ENCODE data around the gene PLAAT3. TPM values are rescaled to one million over a fixed set of nuclear protein-coding genes. Genes with fewer than 3 reads are reported as not detected.

The PLAAT3 gene
- total RNA-seq, 1 donor from 2014 or later: 8.0 TPM

DNA sequence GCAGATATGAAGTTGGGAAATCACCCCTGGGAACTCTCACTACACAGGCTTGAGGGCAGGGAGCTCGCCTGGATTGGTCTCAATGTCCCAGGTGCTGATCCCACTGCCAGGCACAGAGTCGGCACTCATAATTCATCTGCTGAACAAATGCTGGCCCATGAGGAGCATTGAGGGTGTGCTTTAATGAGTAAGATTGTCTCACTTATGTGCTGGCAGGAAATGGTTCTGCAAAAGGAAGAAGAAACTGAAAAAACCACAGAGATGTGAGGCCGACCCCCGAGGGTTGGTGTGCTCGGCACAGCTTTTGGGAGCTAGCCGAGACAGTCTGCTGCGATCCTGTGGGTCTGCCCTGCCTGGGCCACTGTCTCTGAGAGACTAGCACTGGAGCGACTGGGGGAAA is 60.5 kb downstream of the PLAAT3 start:
- TF ChIP-seq EZH2phosphoT487 (IDR thresholded peaks at IDR 0.05): no peak
- TF ChIP-seq, protein P1, sequence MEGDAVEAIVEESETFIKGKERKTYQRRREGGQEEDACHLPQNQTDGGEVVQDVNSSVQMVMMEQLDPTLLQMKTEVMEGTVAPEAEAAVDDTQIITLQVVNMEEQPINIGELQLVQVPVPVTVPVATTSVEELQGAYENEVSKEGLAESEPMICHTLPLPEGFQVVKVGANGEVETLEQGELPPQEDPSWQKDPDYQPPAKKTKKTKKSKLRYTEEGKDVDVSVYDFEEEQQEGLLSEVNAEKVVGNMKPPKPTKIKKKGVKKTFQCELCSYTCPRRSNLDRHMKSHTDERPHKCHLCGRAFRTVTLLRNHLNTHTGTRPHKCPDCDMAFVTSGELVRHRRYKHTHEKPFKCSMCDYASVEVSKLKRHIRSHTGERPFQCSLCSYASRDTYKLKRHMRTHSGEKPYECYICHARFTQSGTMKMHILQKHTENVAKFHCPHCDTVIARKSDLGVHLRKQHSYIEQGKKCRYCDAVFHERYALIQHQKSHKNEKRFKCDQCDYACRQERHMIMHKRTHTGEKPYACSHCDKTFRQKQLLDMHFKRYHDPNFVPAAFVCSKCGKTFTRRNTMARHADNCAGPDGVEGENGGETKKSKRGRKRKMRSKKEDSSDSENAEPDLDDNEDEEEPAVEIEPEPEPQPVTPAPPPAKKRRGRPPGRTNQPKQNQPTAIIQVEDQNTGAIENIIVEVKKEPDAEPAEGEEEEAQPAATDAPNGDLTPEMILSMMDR (IDR thresholded peaks at IDR 0.05): no peak
- TF ChIP-seq EZH2 (IDR thresholded peaks at IDR 0.05): no peak
- Histone ChIP-seq H3K9me3 (ENCODE audit: low read depth) (no peaks in the 10 kb centered on the region), H3K4me2 (no peak overlapping the region), H3F3A (ENCODE audit: low read depth) (no peaks in the 10 kb centered on the region), H3K27me3 (no peaks in the 10 kb centered on the region), H3K27ac (no peak overlapping the region), H3K79me2 (ENCODE audit: low read depth) (no peaks in the 10 kb centered on the region), H3K4me3 (no peak overlapping the region), H3K4me1 (peaks cover 4% of the 10 kb centered on the region), H3K9ac (no peak overlapping the region), H3K36me3 (no peaks in the 10 kb centered on the region), H2AFZ (replicated peaks) (no peak overlapping the region), H4K20me1 (ENCODE audit: low read depth) (no peaks in the 10 kb centered on the region)
- Mint-ChIP-seq H3K4me1 (peaks cover 28% of the 10 kb centered on the region), H3K4me3 (peak overlapping the region; percentile 59), H3K27ac (peak overlapping the region; percentile 81), H3K36me3 (no peaks in the 10 kb centered on the region), H3K27me3 (ENCODE audit: insufficient read depth, low read depth) (peaks cover 7% of the 10 kb centered on the region), H3K9me3 (no peaks in the 10 kb centered on the region)
- no peak for DNase-seq (ENCODE audit: low spot score)

DNA sequence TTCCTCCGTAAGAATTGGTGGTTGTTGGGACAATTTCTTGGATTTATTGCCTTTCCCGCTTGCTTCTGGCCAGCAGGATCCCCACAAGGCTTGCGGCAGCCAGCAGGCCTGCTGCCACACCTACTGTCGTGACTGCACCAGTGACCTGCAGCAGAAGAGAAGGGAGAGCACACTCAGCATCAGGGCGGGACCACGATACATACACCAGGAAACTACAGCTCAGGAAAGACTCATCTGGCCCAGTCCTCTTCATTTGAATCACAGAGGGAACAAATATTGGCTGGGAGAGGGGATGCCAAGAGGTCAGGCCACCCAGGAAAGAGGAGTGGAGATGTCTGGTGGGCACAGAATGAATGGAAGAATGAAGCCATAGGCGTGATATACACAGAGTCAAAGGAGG is 61.3 kb downstream of the PLAAT3 start:
- Mint-ChIP-seq H3K27me3 (ENCODE audit: insufficient read depth, low read depth) (peaks cover 7% of the 10 kb centered on the region), H3K36me3 (no peaks in the 10 kb centered on the region), H3K4me1 (peaks cover 28% of the 10 kb centered on the region), H3K27ac (peak overlapping the region; percentile 40), H3K9me3 (no peaks in the 10 kb centered on the region), H3K4me3 (no peak overlapping the region)
- no peak overlapping the region for H3K9ac ChIP-seq
- no peaks in the 10 kb centered on the region for H4K20me1 ChIP-seq (ENCODE audit: low read depth)
- H3K27ac ChIP-seq: no peak overlapping the region
- no peaks in the 10 kb centered on the region for H3K9me3 ChIP-seq (ENCODE audit: low read depth)
- H3F3A ChIP-seq (ENCODE audit: low read depth): no peaks in the 10 kb centered on the region
- H2AFZ ChIP-seq (replicated peaks): no peak overlapping the region
- H3K79me2 ChIP-seq (ENCODE audit: low read depth): no peaks in the 10 kb centered on the region
- H3K36me3 ChIP-seq: no peaks in the 10 kb centered on the region
- H3K4me2 ChIP-seq: no peak overlapping the region
- no peak for DNase-seq (ENCODE audit: low spot score)
- H3K4me3 ChIP-seq: no peak overlapping the region
- TF ChIP-seq EZH2phosphoT487 (IDR thresholded peaks at IDR 0.05) (no peak), EZH2 (IDR thresholded peaks at IDR 0.05) (no peak)
- TF ChIP-seq, protein P1 (IDR thresholded peaks at IDR 0.05): no peak
- no peaks in the 10 kb centered on the region for H3K27me3 ChIP-seq
- H3K4me1 ChIP-seq: peaks cover 4% of the 10 kb centered on the region

DNA sequence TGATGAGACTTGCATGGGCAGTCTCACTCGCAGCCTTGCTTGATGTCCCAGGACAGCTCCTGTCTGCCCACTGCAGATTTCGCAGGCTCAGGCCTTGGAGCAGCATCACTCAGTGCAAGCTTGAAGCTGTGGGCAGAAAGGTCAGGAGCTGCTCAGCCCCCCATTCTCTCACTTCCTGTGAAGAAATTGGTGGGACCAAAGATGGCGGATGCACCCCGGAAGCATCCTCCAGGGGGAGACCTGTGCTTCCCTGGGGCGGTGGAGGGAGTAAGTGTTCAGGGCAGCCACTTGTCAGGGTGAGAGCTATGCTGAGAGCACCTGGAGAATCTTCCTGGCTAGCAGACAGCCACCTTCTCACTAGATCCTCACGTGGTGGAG is 62.4 kb downstream of the PLAAT3 start:
- no peaks in the 10 kb centered on the region for H3K36me3 ChIP-seq
- peaks cover 4% of the 10 kb centered on the region for H3K4me1 ChIP-seq
- no peak overlapping the region for H3K4me3 ChIP-seq
- Mint-ChIP-seq H3K4me3 (no peak overlapping the region), H3K4me1 (peaks cover 28% of the 10 kb centered on the region), H3K36me3 (no peaks in the 10 kb centered on the region), H3K9me3 (no peaks in the 10 kb centered on the region), H3K27me3 (ENCODE audit: insufficient read depth, low read depth) (peaks cover 7% of the 10 kb centered on the region), H3K27ac (no peak overlapping the region)
- H3K4me2 ChIP-seq: no peak overlapping the region
- H3K27ac ChIP-seq: no peak overlapping the region
- H3K79me2 ChIP-seq (ENCODE audit: low read depth): no peaks in the 10 kb centered on the region
- H2AFZ ChIP-seq (replicated peaks): no peak overlapping the region
- no peaks in the 10 kb centered on the region for H3K9me3 ChIP-seq (ENCODE audit: low read depth)
- H3F3A ChIP-seq (ENCODE audit: low read depth): no peaks in the 10 kb centered on the region
- no peak overlapping the region for H3K9ac ChIP-seq
- H4K20me1 ChIP-seq (ENCODE audit: low read depth): no peaks in the 10 kb centered on the region
- H3K27me3 ChIP-seq: no peaks in the 10 kb centered on the region
- TF ChIP-seq EZH2 (IDR thresholded peaks at IDR 0.05): no peak
- TF ChIP-seq EZH2phosphoT487 (IDR thresholded peaks at IDR 0.05): no peak
- TF ChIP-seq, protein P1 (IDR thresholded peaks at IDR 0.05): no peak
- DNase-seq (ENCODE audit: low spot score): no peak

Measured in neural progenitor cell (in vitro differentiated cells).